NB4 (cell line): ENCODE measurements around the gene RPS6KA1.

Experiments
- DNase-seq: peaks from one replicate; pipeline ENCODE4 v3.0.0; 2010; ENCODE audit warnings: low read depth
- H3K4me3 ChIP-seq: one replicate; pipeline ENCODE4 v1.5.1; 2011; ENCODE audit warnings: mild to moderate bottlenecking, low read depth, low read length, moderate library complexity
- CTCF ChIP-seq: IDR thresholded peaks from one replicate; pipeline ENCODE4 v1.5.1; 2012; ENCODE audit warnings: low read depth, low read length
- MAX ChIP-seq: IDR thresholded peaks from 2 replicates; pipeline ENCODE4 v1.6.1; 2011; ENCODE audit warnings: low read depth, low read length
- MYC ChIP-seq: IDR thresholded peaks from 2 replicates; pipeline ENCODE4 v1.6.1; 2011; ENCODE audit warnings: low read depth, low read length
- POLR2A ChIP-seq: IDR thresholded peaks from 2 replicates; pipeline ENCODE4 v1.6.1; 2011; ENCODE audit warnings: mild to moderate bottlenecking; ENCODE audit not compliant: insufficient read length; ENCODE audit errors: extremely low read depth

The RPS6KA1 gene

GRCh38 chr1:26529405-26529654 is 231 bp upstream of the RPS6KA1 start:
- no peak for DNase-seq

GRCh38 chr1:26530410-26530894 is 891 bp downstream of the RPS6KA1 start:
- TF ChIP-seq MYC (peak; percentile 38; the same call in 1 of the 2 replicates), MAX (no peak), POLR2A (no peak)
- H3K4me3 ChIP-seq, result peak overlapping the region; percentile 88
- DNase-seq, result peak; percentile 81

More at GRCh38 chr1:26529405-26529654, 231 bp upstream of the RPS6KA1 start:
- peak overlapping the region; percentile 48 for H3K4me3 ChIP-seq
- TF ChIP-seq MYC, result no peak
- no peak for TF ChIP-seq CTCF
- no peak for TF ChIP-seq POLR2A
- TF ChIP-seq MAX, result no peak

- DNase-seq, result peak; percentile 60
- peak overlapping the region; percentile 88 for H3K4me3 ChIP-seq
- no peak for TF ChIP-seq POLR2A
- peak; percentile 24 for TF ChIP-seq CTCF
- TF ChIP-seq MAX, result no peak
- no peak for TF ChIP-seq MYC
Observed at GRCh38 chr1:26530895-26531598, 1.5 kb downstream of the RPS6KA1 start.

- H3K4me3 ChIP-seq, result peak overlapping the region; percentile 88
- TF ChIP-seq CTCF (no peak), MYC (no peak), MAX (no peak), POLR2A (no peak)
- no peak for DNase-seq
Observed at GRCh38 chr1:26531651-26532131, 2.1 kb downstream of the RPS6KA1 start.

GRCh38 chr1:26533951-26534509 is 4.5 kb downstream of the RPS6KA1 start:
- no peak for DNase-seq
- TF ChIP-seq MYC, result no peak
- no peak for TF ChIP-seq POLR2A
- no peak for TF ChIP-seq MAX
- no peak for TF ChIP-seq CTCF
- no peak overlapping the region for H3K4me3 ChIP-seq

- DNase-seq, result no peak
- H3K4me3 ChIP-seq, result no peak overlapping the region
- TF ChIP-seq MYC, result no peak
- TF ChIP-seq MAX, result no peak
- TF ChIP-seq CTCF, result no peak
- TF ChIP-seq POLR2A, result no peak
Observed at GRCh38 chr1:26535201-26535600, 5.6 kb downstream of the RPS6KA1 start.
